HK-2 (cell line): ENCODE data around the gene TTC33.
"Not testable (repeated sequence)": the region's sequence is repeated elsewhere in the genome, so short reads cannot be mapped to it uniquely, and the experiment has no call there.

Experiments used
- DNase-seq: peaks from one replicate; pipeline ENCODE4 v3.0.0-alpha.2; 2018; ENCODE audit not compliant: unreplicated experiment

TTC33 gene

GRCh38 chr5:40614923-40615585 lies 140.7 kb downstream of the TTC33 start:
- DNase-seq = no peak

- no peak for DNase-seq
Measured at GRCh38 chr5:40614466-40614865, 141.3 kb downstream of the TTC33 start.

DNA sequence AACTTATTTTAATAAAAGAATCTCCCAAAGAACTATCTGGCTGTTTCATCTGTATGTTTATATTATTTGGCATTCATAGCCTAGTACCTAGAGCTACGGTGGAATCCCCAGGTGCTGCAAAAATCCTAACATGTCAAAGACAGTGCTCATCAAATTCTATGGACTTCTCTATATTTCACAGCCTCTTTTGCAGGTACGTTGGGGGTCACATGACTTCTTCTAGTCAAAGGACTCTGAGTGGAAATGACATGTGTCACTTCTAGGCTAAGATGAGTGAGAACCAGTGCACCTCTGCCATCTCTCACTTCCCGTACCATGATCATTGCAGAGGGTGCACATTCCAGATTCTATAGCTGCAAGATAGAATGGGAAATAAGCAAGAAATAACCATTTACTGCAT lies 148.6 kb downstream of the TTC33 start:
- no peak for DNase-seq

DNA sequence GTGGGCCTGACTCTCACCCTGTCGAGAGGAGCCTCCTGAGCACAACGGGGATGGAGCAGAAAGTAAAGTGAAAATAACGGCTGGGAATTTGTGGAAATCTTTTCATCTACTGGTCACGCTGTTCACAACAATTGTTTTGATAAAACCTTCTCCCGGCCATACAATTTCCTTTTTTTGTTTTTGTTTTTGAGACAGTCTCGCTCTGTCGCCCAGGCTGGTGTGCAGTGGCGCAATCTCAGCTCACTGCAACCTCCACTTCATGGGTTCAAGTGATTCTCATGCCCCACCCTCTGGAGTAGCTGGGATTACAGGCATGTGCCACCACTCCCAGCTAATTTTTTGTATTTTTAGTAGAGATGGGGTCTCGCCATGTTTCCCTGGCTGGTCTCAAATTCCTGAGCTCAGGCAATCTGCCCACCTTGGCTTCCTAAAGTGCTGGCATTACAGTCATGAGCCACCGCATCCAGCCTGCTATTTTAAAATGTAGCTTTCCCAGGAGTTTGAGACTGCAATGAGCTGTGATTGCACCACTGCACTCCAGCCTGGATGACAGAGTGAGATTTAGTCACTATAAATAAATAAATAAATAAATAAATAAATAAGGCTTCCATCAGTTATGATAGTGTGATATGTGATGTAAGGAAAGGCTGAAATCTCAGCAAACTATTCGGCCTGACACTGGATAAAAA lies 149.5 kb downstream of the TTC33 start:
- no peak for DNase-seq

GRCh38 chr5:40605295-40605958 lies 150.3 kb downstream of the TTC33 start:
- no peak for DNase-seq

GRCh38 chr5:40603378-40603777 lies 152.4 kb downstream of the TTC33 start:
- DNase-seq = no peak

- no peak for DNase-seq
Measured at GRCh38 chr5:40601198-40601868, 154.4 kb downstream of the TTC33 start.

DNA sequence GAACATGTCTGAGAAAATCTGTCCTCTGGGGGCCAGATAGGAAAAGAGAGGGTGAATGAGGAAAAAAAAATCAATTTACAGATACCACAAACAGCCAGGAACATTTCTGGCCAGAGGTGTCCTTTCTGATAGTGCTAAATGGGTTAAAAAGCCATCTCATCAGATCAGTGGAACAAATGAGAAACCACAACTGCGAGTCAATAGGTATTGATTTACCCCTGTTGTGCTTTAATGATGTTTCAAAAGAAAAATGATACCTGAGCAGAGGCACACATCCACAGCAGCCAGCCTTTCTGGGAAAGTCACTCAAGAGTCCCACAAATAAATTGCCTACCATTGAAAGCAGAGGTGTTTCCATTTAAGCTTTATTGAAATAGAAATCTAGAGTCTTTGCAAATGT lies 155.4 kb downstream of the TTC33 start:
- DNase-seq = no peak

GRCh38 chr5:40599676-40600075 lies 156.1 kb downstream of the TTC33 start:
- no peak for DNase-seq

- no peak for DNase-seq
Measured at GRCh38 chr5:40594811-40595210, 160.9 kb downstream of the TTC33 start.

DNA sequence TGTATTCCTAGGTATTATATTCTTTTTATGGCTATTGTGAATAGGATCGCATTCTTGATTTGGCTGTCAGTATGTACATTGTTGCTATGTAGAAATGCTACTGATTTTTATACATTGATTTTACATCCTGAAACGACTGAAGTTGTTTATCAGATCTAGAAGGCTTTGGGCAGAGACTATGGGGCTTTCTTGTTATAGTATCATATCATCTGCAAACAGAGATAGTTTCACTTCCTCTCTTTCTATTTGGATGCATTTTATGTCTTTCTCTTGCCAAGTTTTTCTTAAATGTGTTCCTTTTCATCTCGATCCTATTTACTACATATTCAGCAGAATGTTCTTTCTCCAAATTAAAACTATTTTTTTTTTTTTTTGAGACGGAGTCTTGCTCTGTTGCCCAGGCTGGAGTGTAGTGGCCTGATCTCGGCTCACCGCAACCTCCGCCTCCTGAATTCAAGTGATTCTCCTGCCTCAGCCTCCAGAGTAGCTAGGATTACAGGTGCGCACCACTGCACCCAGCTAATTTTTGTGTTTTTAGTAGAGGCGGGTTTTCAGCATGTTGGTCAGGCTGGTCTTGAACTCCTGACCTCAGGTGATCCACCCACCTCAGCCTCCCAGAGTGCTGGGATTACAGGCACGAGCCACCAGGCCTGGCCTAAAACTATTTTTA lies 163.9 kb downstream of the TTC33 start:
- not testable (repeated sequence) for DNase-seq

GRCh38 chr5:40587376-40587775 lies 168.4 kb downstream of the TTC33 start:
- DNase-seq = no peak

DNA sequence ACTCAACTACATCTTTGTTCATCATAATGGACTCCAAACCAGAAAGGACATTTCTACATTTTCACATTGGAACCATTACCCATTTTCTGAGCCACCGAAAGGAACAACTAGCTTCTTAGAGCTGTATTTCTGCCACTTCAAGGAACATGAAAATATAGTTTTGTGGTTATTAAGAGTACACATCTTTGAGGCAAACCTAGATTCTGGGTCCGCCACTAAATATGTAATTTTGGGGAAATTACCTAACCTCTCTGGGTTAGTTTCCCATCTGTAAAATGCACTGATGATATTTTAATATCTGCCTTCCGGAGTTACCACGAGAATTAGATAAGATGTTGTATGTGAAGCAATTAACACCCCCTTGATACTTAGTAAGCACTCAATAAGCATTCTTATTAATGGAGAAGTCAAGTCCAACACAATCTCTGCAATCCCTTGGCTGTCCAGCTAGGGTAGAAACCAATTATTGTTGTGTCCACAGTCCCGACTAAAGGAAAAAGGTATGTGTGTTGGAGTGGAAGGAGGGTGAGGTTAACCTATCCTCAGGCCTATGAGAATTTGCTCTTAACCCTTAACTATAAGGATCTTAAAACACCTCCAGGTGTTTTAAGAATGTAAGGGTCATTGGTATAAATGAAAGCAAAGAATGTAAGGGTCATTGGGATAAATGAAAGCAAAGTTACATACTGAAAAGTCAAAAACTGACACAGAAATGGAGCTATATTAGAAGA lies 170.1 kb downstream of the TTC33 start:
- DNase-seq = no peak

GRCh38 chr5:40584054-40584453 lies 171.7 kb downstream of the TTC33 start:
- DNase-seq = no peak

DNA sequence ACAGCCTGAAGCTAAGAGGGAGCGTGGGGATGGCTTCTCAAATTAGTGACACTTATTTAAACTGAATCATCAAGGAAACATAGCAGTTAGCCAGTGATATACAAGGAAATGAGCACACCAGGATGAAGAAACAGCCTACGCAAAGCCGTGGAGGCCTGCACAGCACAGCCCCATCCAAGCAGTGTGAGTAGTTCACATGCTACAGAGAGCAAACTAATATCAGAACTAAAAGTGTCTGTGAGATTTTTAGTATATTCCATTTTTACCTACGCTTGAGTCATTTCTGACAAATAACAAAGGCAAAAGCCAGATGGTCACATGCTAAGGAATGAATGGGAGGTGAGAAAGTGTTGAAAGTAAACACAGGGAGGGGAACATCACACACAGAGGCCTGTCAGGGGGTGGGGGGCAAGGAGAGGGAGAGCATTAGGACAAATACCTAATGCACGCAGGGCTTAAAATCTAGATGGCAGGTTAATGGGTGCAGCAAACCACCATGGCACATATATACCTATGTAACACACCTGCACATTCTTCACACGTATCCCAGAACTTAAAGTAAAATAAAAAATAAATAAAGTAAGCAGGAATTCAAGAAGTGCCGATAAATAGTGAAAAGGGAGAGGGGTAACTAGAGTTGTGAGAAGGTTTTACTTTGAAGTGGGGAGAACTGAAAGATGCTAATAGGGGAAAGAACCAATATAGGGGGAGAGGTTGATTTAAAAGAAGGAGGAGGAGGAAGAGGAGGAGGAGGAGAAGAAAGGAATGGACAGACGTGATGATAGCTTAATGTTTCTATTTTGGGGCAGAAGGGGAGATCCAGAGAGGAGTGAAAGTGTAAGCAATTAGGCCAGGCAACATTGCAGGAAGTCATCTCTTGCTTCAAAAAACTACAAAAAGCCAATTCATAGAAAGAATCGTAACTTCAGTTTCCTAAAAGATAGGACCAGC lies 177.0 kb downstream of the TTC33 start:
- no peak for DNase-seq

GRCh38 chr5:40577718-40578117 lies 178.0 kb downstream of the TTC33 start:
- no peak for DNase-seq

GRCh38 chr5:40575921-40576320 lies 179.8 kb downstream of the TTC33 start:
- DNase-seq = no peak

DNA sequence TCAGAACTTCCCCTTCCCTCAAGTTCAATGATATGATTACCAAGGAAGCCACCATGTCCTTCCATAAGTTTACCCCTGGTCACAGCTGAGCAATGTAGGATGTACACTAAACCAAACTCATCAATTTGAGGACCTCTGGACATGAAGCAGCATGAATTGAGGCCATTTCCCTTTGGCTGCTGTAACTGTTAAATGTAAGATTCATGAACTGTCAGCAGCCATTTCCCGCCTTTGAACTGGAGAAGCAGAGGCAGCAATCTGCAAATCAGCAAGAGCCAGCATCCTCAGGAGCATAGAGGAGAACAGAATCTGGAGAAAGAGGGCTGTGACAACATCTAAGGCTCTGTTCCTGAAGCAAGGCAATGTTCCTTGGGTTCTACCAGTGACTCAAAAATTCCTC lies 180.3 kb downstream of the TTC33 start:
- DNase-seq = no peak

DNA sequence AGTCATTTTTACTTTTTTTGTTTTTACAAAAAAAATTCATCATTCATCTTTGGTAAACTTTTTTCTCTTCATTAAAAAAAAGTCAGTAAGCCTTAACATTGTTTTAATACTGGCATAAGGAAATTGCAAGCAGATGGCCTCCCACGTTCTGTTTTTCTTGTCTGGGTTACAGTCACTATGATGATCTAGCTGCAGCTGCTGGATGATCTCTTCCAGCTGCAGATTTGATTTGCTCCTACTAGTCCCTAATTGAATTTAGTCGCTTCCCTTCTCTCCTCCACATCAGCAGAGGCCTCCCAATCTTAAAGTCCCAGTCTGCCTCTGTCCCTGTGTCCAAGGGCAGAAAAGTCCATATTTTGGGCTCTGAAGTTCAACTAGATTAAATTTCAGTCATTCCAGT lies 182.8 kb downstream of the TTC33 start:
- no peak for DNase-seq

DNA sequence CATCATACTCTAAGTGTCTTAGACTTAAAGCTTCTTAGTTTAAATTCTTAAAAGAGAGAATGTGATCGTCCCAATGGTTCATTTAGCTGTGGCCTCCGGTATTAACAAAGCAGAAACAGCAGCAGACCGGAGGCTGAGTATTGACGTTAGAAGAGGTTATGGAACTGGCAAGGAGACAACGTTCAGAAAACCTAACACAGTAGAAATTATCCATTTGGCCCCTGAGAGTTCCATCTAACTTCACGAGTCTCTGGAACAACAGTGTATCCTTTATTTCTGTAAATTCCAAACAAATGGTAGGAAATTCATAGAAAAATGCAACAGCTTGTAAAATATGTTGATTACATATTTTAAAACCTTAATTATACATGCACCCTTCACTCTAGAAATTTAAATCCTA lies 183.4 kb downstream of the TTC33 start:
- no peak for DNase-seq
